Measurements from ENCODE around the gene IFI30. TPM values are rescaled to one million over a fixed set of nuclear protein-coding genes. Genes with fewer than 3 reads are reported as not detected.

IFI30 gene
- total RNA-seq, 1 experiment from 2014 or later = 22.4 TPM

DNA sequence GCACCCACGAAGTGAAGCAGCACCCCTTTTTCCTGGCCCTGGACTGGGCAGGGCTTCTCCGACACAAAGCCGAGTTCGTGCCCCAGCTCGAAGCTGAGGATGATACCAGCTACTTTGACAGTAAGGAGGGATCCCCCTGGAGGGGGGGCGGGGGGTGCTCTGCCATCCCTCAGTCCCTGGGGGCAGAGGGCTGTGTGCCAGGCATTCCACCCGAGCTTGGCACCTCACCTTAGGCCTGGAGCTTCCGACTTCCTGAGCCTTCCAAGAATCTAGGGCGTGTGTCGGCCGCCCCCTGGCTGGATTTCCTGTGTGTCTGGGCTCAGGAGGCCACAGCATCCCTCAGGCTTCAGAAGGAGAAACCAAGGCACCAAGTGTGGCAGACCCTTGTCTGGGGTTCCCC, 36.4 kb upstream of the IFI30 start:
- H3K27me3 Mint-ChIP-seq (ENCODE audit: unreplicated experiment) = no peaks in the 10 kb centered on the region
- H3K27ac Mint-ChIP-seq (ENCODE audit: unreplicated experiment) = no peak overlapping the region
- peaks cover 18% of the 10 kb centered on the region for H3K4me1 Mint-ChIP-seq (ENCODE audit: low read depth, unreplicated experiment)
- H3K4me3 Mint-ChIP-seq (ENCODE audit: low read depth, unreplicated experiment) = no peak overlapping the region
- intact Hi-C loops (cut with micrococcal nuclease; ENCODE audit: unreplicated experiment) = no loop called here
- no peak for DNase-seq
- BruUV-seq (replicated peaks) = no TSS peak
- H3K9me3 Mint-ChIP-seq (ENCODE audit: low read depth, unreplicated experiment) = no peaks in the 10 kb centered on the region
- H3K36me3 Mint-ChIP-seq (ENCODE audit: insufficient read depth, unreplicated experiment) = peaks cover 10% of the 10 kb centered on the region
- TF ChIP-seq, protein P1, sequence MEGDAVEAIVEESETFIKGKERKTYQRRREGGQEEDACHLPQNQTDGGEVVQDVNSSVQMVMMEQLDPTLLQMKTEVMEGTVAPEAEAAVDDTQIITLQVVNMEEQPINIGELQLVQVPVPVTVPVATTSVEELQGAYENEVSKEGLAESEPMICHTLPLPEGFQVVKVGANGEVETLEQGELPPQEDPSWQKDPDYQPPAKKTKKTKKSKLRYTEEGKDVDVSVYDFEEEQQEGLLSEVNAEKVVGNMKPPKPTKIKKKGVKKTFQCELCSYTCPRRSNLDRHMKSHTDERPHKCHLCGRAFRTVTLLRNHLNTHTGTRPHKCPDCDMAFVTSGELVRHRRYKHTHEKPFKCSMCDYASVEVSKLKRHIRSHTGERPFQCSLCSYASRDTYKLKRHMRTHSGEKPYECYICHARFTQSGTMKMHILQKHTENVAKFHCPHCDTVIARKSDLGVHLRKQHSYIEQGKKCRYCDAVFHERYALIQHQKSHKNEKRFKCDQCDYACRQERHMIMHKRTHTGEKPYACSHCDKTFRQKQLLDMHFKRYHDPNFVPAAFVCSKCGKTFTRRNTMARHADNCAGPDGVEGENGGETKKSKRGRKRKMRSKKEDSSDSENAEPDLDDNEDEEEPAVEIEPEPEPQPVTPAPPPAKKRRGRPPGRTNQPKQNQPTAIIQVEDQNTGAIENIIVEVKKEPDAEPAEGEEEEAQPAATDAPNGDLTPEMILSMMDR (IDR thresholded peaks at IDR 0.05; ENCODE audit: unreplicated experiment) = no peak
- CTCF ChIA-PET = no interaction called here

DNA sequence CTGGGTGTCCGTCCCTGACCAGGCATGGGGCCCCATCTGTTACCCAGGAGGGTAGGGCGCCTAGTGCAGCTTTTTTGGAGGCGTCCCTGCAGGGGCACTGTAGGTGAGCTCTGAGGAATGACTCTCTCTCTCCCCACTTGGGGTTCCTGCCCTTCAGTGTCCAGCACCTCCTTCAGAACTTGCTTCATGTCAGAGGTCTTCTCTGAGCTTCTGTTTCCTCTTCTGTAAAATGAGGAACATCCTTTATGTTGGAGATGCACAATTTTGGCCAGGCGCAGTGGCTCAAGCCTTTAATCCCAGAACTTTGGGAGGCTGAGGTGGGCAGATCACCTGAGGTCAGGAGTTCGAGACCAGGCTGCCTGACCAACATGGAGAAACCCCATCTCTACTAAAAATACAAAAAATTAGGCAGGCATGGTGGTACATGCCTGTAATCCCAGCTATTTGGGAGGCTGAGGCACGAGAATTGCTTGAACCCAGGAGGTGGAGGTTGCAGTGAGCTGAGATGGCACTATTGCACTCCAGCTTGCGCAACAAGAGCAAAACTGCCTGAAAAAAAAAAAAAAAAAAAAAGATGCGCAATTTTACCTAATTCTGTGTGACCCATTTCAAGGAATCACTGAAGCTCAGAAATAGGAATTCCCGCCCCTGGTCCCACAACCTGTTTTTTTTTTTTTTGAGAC, 35.8 kb upstream of the IFI30 start:
- intact Hi-C loops (cut with micrococcal nuclease; ENCODE audit: unreplicated experiment) = no loop called here
- peaks cover 18% of the 10 kb centered on the region for H3K4me1 Mint-ChIP-seq (ENCODE audit: low read depth, unreplicated experiment)

DNA sequence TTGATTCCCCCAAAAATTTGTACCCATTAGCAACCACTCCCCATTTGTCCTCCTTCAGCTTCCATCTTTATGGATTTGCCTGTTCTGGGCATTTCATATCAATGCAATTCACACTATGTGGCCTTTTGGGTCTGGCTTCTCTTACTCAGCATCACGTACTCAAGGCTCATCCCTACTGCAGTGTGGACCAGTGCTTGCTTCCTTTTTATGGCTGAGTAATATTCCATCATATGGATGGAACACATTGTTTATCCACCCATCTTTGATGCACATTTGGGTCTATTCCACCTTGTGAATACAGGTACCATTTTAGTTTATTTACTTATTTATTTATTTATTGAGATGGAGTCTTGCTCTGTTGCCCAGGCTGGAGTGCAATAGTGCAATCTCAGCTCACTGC, 33.1 kb upstream of the IFI30 start:
- Mint-ChIP-seq H3K36me3 (ENCODE audit: insufficient read depth, unreplicated experiment) (peaks cover 14% of the 10 kb centered on the region), H3K27ac (ENCODE audit: unreplicated experiment) (no peak overlapping the region), H3K4me3 (ENCODE audit: low read depth, unreplicated experiment) (no peak overlapping the region), H3K9me3 (ENCODE audit: low read depth, unreplicated experiment) (no peaks in the 10 kb centered on the region), H3K4me1 (ENCODE audit: low read depth, unreplicated experiment) (peaks cover 11% of the 10 kb centered on the region), H3K27me3 (ENCODE audit: unreplicated experiment) (no peaks in the 10 kb centered on the region)
- intact Hi-C loops (cut with micrococcal nuclease; ENCODE audit: unreplicated experiment) = no loop called here
- CTCF ChIA-PET = no interaction called here
- no TSS peak for BruUV-seq (replicated peaks)
- no peak for DNase-seq
- TF ChIP-seq, protein P1 (IDR thresholded peaks at IDR 0.05; ENCODE audit: unreplicated experiment) = no peak

More for the DNA sequence above, 35.8 kb upstream of the IFI30 start:
- Mint-ChIP-seq H3K36me3 (ENCODE audit: insufficient read depth, unreplicated experiment) (peaks cover 10% of the 10 kb centered on the region), H3K27me3 (ENCODE audit: unreplicated experiment) (no peaks in the 10 kb centered on the region), H3K27ac (ENCODE audit: unreplicated experiment) (no peak overlapping the region), H3K9me3 (ENCODE audit: low read depth, unreplicated experiment) (no peaks in the 10 kb centered on the region), H3K4me3 (ENCODE audit: low read depth, unreplicated experiment) (no peak overlapping the region)
- BruUV-seq (replicated peaks) = no TSS peak
- CTCF ChIA-PET = interaction anchor here (0.5 kb wide), 1 partner anchor 23 kb away, joined by 3 read pairs; no protein-coding TSS in a partner anchor
- TF ChIP-seq, protein P1 (IDR thresholded peaks at IDR 0.05; ENCODE audit: unreplicated experiment) = no peak
- DNase-seq = no peak

DNA sequence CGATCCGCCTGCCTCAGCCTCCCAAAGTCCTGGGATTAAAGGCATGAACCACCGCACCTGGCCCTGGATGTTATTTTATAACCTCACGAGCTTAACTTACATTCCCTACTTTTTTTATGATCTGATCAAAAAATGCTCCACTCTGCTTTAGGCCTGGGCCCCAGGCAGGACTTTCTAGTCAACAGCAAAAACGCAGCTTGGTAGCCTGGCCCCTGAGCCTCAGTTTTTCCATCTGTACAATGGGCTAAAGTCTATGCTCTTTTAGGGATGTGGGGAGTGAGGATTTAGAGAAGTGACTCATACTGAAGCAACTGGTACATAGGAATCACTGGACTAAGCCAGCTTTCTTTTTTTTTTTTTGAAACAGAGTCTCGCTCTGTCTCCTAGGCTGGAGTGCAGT, 32.6 kb upstream of the IFI30 start:
- TF ChIP-seq, protein P1 (IDR thresholded peaks at IDR 0.05; ENCODE audit: unreplicated experiment) = no peak
- no peak for DNase-seq
- Mint-ChIP-seq H3K27ac (ENCODE audit: unreplicated experiment) (no peak overlapping the region), H3K27me3 (ENCODE audit: unreplicated experiment) (no peaks in the 10 kb centered on the region), H3K9me3 (ENCODE audit: low read depth, unreplicated experiment) (no peaks in the 10 kb centered on the region), H3K36me3 (ENCODE audit: insufficient read depth, unreplicated experiment) (peaks cover 9% of the 10 kb centered on the region), H3K4me3 (ENCODE audit: low read depth, unreplicated experiment) (no peak overlapping the region), H3K4me1 (ENCODE audit: low read depth, unreplicated experiment) (peaks cover 5% of the 10 kb centered on the region)
- CTCF ChIA-PET = no interaction called here
- no TSS peak for BruUV-seq (replicated peaks)
- intact Hi-C loops (cut with micrococcal nuclease; ENCODE audit: unreplicated experiment) = no loop called here

Measured in Calu3 (cell line).